Central memory CD8-positive, alpha-beta T cell (primary cell): ENCODE results near the gene GRIFIN.

Source experiments
- ATAC-seq: fragments of 150-1000 bp; cut with Tn5 transposase; replicated peaks from 2 replicates; pipeline ENCODE4 v1.10.0; 2022; ENCODE audit warnings: mild to moderate bottlenecking, moderate FRiP score, moderate number of reproducible peaks; ENCODE audit not compliant: poor library complexity, severe bottlenecking; ENCODE audit errors: extremely low read depth
- DNase-seq, 2 donors: peaks; one replicate each; pipeline ENCODE4 v3.0.0; 2021; ENCODE audit warnings: low spot score in 2 of 2
- H3K27ac Mint-ChIP-seq: one replicate; pipeline ENCODE4 v1.8.0; 2022; ENCODE audit warnings: low read depth, mild to moderate bottlenecking, moderate library complexity, mixed read lengths
- H3K27me3 Mint-ChIP-seq: one replicate; pipeline ENCODE4 v1.8.0; 2022; ENCODE audit warnings: mixed read lengths
- H3K36me3 Mint-ChIP-seq: one replicate; pipeline ENCODE4 v1.8.0; 2022; ENCODE audit warnings: mild to moderate bottlenecking, moderate library complexity, mixed read lengths; ENCODE audit not compliant: insufficient read depth
- H3K4me1 Mint-ChIP-seq: one replicate; pipeline ENCODE4 v1.8.0; 2022; ENCODE audit warnings: mixed read lengths
- H3K4me3 Mint-ChIP-seq: one replicate; pipeline ENCODE4 v1.8.0; 2022; ENCODE audit warnings: mild to moderate bottlenecking, moderate library complexity, mixed read lengths
- H3K9me3 Mint-ChIP-seq: one replicate; pipeline ENCODE4 v1.8.0; 2022; ENCODE audit warnings: mixed read lengths

GRIFIN gene

DNA sequence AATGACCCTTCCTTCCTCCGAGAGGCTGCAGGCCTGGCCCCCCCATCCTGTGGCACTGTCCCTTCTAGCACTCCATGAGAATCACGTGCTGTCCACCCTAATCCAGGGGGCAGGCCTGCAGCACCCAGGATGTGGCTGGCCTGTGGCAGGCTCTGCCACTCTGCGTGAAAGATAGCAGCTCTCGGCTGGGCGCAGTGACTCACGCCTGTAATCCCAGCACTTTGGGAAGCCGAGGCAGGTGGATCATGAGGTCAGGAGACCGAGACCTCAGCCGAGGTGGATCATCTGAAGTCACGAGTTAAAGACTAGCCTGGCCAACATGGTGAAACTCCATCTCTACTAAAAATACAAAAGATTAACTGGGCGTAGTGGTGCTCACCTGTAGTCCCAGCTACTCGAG lies 24.5 kb upstream of the GRIFIN start:
- no peak for ATAC-seq
- no peak for DNase-seq
- H3K27ac Mint-ChIP-seq: no peak overlapping the region
- peaks cover 23% of the 10 kb centered on the region for H3K27me3 Mint-ChIP-seq
- no peaks in the 10 kb centered on the region for H3K4me1 Mint-ChIP-seq
- peaks cover 1% of the 10 kb centered on the region for H3K36me3 Mint-ChIP-seq
- H3K9me3 Mint-ChIP-seq: no peaks in the 10 kb centered on the region
- H3K4me3 Mint-ChIP-seq: no peak overlapping the region

DNA sequence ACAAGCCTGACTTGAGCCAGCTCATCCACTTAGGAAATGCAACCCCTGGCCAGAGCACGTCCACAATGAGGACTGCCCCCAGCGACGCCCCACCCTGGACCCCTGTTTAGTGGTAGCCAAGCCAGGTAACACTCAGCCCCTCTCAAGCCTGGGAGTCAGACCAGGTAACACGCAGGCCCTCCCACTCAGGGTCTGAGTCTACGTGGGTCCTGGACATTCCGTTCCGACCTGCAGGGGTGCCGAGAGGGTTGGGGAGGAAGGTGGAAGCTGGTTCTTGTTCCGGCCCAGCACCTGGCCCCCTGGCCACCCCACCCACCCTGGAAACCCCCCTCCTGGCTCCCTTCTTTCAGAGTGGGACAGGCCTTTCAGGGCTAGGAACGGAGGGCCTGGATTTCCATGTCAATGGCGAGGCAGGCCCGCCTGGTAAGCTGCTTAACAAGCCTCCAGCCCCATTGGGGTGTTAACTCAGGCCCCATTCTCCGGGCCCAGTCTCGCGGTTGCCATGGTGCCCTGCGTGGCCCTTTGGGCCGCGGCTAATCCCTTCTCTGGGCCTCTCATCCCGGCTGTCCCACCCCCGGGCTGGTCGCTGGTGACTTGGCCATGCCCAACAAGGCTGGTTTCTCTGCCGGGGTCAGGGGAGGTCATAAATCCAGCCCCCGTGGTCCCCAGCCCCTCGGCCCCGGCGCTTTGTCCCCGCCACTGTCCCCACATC lies 23.7 kb upstream of the GRIFIN start:
- DNase-seq: no peak
- no peak for ATAC-seq
- Mint-ChIP-seq H3K27me3 (peaks cover 23% of the 10 kb centered on the region), H3K4me3 (no peak overlapping the region), H3K36me3 (peaks cover 3% of the 10 kb centered on the region), H3K27ac (no peak overlapping the region), H3K4me1 (no peaks in the 10 kb centered on the region), H3K9me3 (no peaks in the 10 kb centered on the region)

GRCh38 chr7:2499181-2499580 lies 23.0 kb upstream of the GRIFIN start:
- Mint-ChIP-seq H3K27ac (no peak overlapping the region), H3K27me3 (peaks cover 23% of the 10 kb centered on the region), H3K36me3 (peaks cover 3% of the 10 kb centered on the region), H3K4me3 (no peak overlapping the region), H3K4me1 (no peaks in the 10 kb centered on the region), H3K9me3 (no peaks in the 10 kb centered on the region)
- ATAC-seq: no peak
- DNase-seq: no peak

DNA sequence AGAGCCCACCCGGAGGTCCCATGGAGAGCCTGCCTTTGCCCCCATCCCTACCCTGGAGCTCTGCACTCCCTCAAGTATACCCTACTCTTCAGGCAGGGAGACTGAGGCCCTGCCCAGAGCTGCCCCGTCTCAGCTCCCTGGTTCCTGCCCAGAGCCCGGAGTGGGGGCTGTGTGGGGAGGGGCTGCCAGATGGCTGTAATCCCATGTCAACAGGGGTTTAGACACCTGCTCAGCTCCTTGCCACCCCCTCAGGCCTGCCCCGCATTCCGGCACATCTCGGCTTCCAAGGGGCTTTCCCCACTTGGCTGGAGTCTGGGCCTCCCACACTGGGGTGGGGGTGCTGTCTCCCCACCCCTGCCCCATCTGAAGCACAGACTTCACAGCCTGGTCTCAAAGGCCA lies 22.5 kb upstream of the GRIFIN start:
- no peaks in the 10 kb centered on the region for H3K4me1 Mint-ChIP-seq
- H3K36me3 Mint-ChIP-seq: peaks cover 3% of the 10 kb centered on the region
- DNase-seq (no peak), ATAC-seq (no peak)
- H3K4me3 Mint-ChIP-seq: no peak overlapping the region
- no peak overlapping the region for H3K27ac Mint-ChIP-seq
- peaks cover 23% of the 10 kb centered on the region for H3K27me3 Mint-ChIP-seq
- no peaks in the 10 kb centered on the region for H3K9me3 Mint-ChIP-seq

DNA sequence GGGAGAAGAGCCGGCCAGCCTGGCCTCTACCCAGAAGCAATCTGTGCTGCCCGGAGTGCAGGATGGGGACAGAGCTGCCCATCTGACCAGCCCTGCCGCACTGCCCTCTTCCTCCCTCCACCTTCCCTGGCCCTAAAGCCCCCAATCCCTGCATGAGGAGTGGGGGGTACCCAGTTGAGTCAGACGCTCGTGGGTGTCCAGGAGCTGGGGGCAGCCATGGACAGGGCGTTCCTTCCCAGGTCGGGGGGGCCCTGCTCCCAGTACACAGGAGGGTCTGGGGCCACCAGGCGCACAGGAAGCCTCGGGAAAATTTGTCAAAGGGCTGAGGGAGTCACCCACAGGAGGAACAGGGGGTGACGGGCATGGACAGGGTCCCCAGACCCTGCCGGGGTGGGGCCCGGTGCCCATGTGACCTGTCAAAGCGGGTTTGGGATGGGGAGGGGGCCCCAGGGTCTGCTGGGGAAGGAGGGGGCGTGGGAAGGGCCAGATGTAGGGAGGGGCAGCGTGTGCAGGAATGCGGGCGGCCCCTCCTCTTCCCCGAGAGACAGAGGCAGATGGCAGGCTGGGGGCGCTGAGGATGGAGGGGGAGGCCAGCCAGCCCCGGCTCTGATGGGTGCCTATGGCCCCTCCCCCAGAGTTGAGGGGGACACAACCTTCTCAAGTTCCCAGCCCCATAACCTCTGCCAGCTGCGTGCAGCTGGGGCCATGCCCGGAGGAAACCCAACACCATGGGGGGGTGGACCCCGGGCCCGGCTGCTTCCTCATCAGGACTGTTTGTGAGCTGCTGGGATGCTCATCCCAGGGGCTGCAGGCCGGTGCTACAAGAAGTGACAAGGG lies 21.5 kb upstream of the GRIFIN start:
- DNase-seq (no peak), ATAC-seq (no peak)
- peaks cover 3% of the 10 kb centered on the region for H3K36me3 Mint-ChIP-seq

GRCh38 chr7:2497065-2497464 lies 20.9 kb upstream of the GRIFIN start:
- H3K9me3 Mint-ChIP-seq: no peaks in the 10 kb centered on the region
- no peak for DNase-seq
- no peak overlapping the region for H3K27ac Mint-ChIP-seq
- H3K4me1 Mint-ChIP-seq: no peaks in the 10 kb centered on the region
- ATAC-seq: no peak
- no peak overlapping the region for H3K4me3 Mint-ChIP-seq
- H3K36me3 Mint-ChIP-seq: peaks cover 5% of the 10 kb centered on the region
- H3K27me3 Mint-ChIP-seq: peaks cover 23% of the 10 kb centered on the region

More for the DNA sequence above, 21.5 kb upstream of the GRIFIN start:
- no peak overlapping the region for H3K27ac Mint-ChIP-seq
- no peak overlapping the region for H3K4me3 Mint-ChIP-seq
- H3K27me3 Mint-ChIP-seq: peaks cover 23% of the 10 kb centered on the region
- no peaks in the 10 kb centered on the region for H3K4me1 Mint-ChIP-seq
- no peaks in the 10 kb centered on the region for H3K9me3 Mint-ChIP-seq

GRCh38 chr7:2496375-2496774 lies 20.2 kb upstream of the GRIFIN start:
- Mint-ChIP-seq H3K4me3 (no peak overlapping the region), H3K36me3 (peaks cover 6% of the 10 kb centered on the region), H3K9me3 (no peaks in the 10 kb centered on the region), H3K27me3 (peaks cover 23% of the 10 kb centered on the region), H3K4me1 (no peaks in the 10 kb centered on the region), H3K27ac (no peak overlapping the region)
- no peak for ATAC-seq
- no peak for DNase-seq

- peaks cover 9% of the 10 kb centered on the region for H3K36me3 Mint-ChIP-seq
- DNase-seq: no peak
- ATAC-seq: no peak
- H3K9me3 Mint-ChIP-seq: no peaks in the 10 kb centered on the region
- H3K27ac Mint-ChIP-seq: no peak overlapping the region
- H3K4me1 Mint-ChIP-seq: no peaks in the 10 kb centered on the region
- peaks cover 23% of the 10 kb centered on the region for H3K27me3 Mint-ChIP-seq
- H3K4me3 Mint-ChIP-seq: no peak overlapping the region
Observed at GRCh38 chr7:2495418-2496299, 19.5 kb upstream of the GRIFIN start.

DNA sequence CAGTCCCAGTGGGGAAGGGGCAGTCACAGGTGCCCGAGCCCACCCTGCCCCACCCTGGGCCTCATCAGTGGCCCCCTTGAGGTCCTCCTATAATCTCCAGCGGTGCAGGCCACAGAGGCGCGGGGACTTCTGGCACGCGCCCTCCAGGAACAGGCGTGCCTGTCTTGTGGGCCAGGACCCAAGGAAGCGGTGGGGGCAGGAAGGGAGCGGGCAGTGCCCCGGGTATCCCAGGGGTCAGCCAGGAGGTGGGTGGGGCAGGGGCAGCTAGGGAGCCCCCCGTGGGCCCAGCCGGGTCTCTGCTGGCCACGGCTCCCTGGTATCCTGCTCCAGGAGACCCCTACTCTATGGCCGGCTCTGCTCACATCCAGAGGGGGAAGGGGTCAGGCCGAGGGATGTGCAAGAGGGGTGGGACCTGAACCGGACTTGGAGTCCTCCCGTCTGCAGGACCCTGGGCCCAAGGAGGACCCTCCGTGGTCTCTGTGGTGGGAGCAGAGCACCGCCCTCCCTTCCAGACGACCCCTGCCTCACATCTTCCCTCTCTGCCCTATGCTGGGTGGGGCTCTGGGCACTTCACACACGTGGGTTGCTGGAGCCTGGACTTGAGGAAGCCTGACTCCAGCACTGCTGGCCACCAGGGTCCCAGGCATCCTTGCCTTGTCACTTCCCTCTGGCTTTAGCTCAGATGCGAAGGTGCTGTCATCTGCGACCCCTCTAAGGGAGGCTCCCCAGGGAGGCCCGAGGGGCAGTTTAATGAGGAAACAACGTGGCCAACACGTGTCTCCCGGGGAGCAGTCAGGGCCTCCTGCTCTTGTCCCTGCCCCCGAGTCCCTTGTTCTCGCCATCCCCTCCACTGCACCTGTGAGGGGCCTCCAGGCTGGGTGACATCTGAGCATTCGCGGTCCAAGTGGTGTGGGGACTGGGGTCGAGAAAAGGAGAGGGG lies 18.3 kb upstream of the GRIFIN start:
- Mint-ChIP-seq H3K4me1 (no peaks in the 10 kb centered on the region), H3K27ac (no peak overlapping the region), H3K4me3 (no peak overlapping the region), H3K9me3 (no peaks in the 10 kb centered on the region), H3K36me3 (peaks cover 10% of the 10 kb centered on the region), H3K27me3 (peaks cover 23% of the 10 kb centered on the region)
- no peak for ATAC-seq
- no peak for DNase-seq

GRCh38 chr7:2493205-2494164 lies 17.3 kb upstream of the GRIFIN start:
- no peak overlapping the region for H3K27ac Mint-ChIP-seq
- DNase-seq (no peak), ATAC-seq (no peak)
- peaks cover 12% of the 10 kb centered on the region for H3K36me3 Mint-ChIP-seq
- H3K4me3 Mint-ChIP-seq: no peak overlapping the region
- H3K4me1 Mint-ChIP-seq: no peaks in the 10 kb centered on the region
- no peaks in the 10 kb centered on the region for H3K9me3 Mint-ChIP-seq
- peaks cover 32% of the 10 kb centered on the region for H3K27me3 Mint-ChIP-seq

DNA sequence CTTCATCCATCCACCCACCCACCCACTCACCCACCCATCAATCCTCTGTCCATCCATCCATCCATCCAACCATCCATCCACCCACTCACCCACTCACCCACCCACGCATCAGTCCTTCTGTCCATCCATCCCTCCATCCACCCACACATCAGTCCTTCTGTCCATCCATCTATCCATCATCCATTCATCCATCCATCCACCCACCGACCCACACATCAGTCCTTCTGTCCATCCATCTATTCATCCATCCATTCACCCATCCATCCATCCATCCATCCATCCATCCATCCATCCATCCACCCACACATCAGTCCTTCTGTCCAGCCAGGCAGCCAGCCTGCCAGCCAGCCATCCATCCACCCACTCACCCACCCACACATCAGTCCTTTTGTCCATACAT lies 15.8 kb upstream of the GRIFIN start:
- DNase-seq (no peak), ATAC-seq (no peak)
- Mint-ChIP-seq H3K4me3 (no peak overlapping the region), H3K4me1 (no peaks in the 10 kb centered on the region), H3K36me3 (peaks cover 12% of the 10 kb centered on the region), H3K27me3 (peaks cover 26% of the 10 kb centered on the region), H3K9me3 (no peaks in the 10 kb centered on the region), H3K27ac (no peak overlapping the region)
